A204.1 (cell line): Measurements from ENCODE around the gene SULT1B1.

Experiments used
- FAIRE-seq: peaks from 2 replicates; lab custom pipeline; 2012; peaks lifted over from hg19 to GRCh38; lab: Jason Lieb, UNC

The SULT1B1 gene

GRCh38 chr4:69697536-69698242, 62.7 kb downstream of the SULT1B1 start:
- no peak for FAIRE-seq

- peak; percentile 95 for FAIRE-seq
Observed at GRCh38 chr4:69689599-69689998, 70.8 kb downstream of the SULT1B1 start.

- no peak for FAIRE-seq
Observed at GRCh38 chr4:69684804-69685203, 75.6 kb downstream of the SULT1B1 start.
